PC-9 (cell line): Measurements from ENCODE around the gene CNDP1. TPM values are rescaled to one million over a fixed set of nuclear protein-coding genes. Genes with fewer than 3 reads are reported as not detected.

Experiments
- BruUV-seq: library from RNA; stranded (reverse); fragments of 400-500 nt; replicated peaks from 2 replicates; lab custom pipeline; 2021; lab: Mats Ljungman, UMichigan
- CTCF ChIA-PET: fragments of 300-600 bp; sonication (Branson Sonifier 250); formaldehyde crosslinking; loops from one replicate; lab custom pipeline; 2022; ENCODE audit warnings: antibody characterized with exemption; lab: Charles Lee
- POLR2A ChIA-PET: fragments of 300-600 bp; sonication (Branson Sonifier 250); formaldehyde crosslinking; loops from one replicate; lab custom pipeline; 2022; ENCODE audit warnings: antibody characterized with exemption; ENCODE audit not compliant: unreplicated experiment; lab: Charles Lee
- DNase-seq, 2 experiments: peaks; one replicate each; pipeline versions ENCODE4 v3.0.0 to v3.0.0-alpha.2; 2015 to 2022; ENCODE audit warnings: mixed read lengths in 1 of 2
- H2AFZ ChIP-seq: fragments of 200-600 bp; sonication (generic); 2 replicates; pipeline ENCODE4 v1.8.1; 2017; ENCODE audit warnings: antibody characterized with exemption
- H3F3A ChIP-seq: fragments of 200-600 bp; sonication (generic); 2 replicates; pipeline ENCODE4 v1.8.1; 2017; ENCODE audit warnings: antibody characterized with exemption, mild to moderate bottlenecking, low read depth; ENCODE audit not compliant: insufficient read depth
- H3K27ac ChIP-seq: fragments of 200-600 bp; sonication (generic); 2 replicates; pipeline ENCODE4 v1.6.1; 2016; ENCODE audit warnings: mixed run types
- H3K27me3 ChIP-seq: fragments of 200-600 bp; sonication (generic); 2 replicates; pipeline ENCODE4 v1.6.1; 2016; ENCODE audit warnings: low read depth, mixed run types; ENCODE audit not compliant: insufficient read depth
- H3K36me3 ChIP-seq: fragments of 200-600 bp; sonication (generic); 2 replicates; pipeline ENCODE4 v1.6.1; 2016; ENCODE audit warnings: low read depth, mixed run types
- H3K4me1 ChIP-seq: fragments of 200-600 bp; sonication (generic); replicated peaks from 2 replicates; pipeline ENCODE4 v1.6.1; 2016; ENCODE audit warnings: mixed run types; ENCODE audit not compliant: insufficient read depth
- H3K4me2 ChIP-seq: fragments of 200-600 bp; sonication (generic); 2 replicates; pipeline ENCODE4 v1.6.1; 2017; ENCODE audit warnings: mixed run types
- H3K4me3 ChIP-seq: fragments of 200-600 bp; sonication (generic); 2 replicates; pipeline ENCODE4 v1.6.1; 2016; ENCODE audit warnings: mixed run types
- H3K79me2 ChIP-seq: fragments of 200-600 bp; sonication (generic); 2 replicates; pipeline ENCODE4 v1.6.1; 2017; ENCODE audit warnings: low read depth, mixed run types
- H3K9me2 ChIP-seq: fragments of 200-600 bp; sonication (generic); 2 replicates; pipeline ENCODE4 v1.8.1; 2017; ENCODE audit warnings: mild to moderate bottlenecking; ENCODE audit not compliant: insufficient read depth
- H3K9me3 ChIP-seq: fragments of 200-600 bp; sonication (generic); 2 replicates; pipeline ENCODE4 v1.8.1; 2016; ENCODE audit warnings: low read depth; ENCODE audit not compliant: insufficient read depth
- H4K20me1 ChIP-seq: fragments of 200-600 bp; sonication (generic); 2 replicates; pipeline ENCODE4 v1.8.1; 2017; ENCODE audit not compliant: insufficient read depth
- EZH2 ChIP-seq: fragments of 200-600 bp; sonication (generic); IDR thresholded peaks from 2 replicates; pipeline ENCODE4 v1.8.0; 2017; ENCODE audit warnings: antibody characterized with exemption, low read depth
- intact Hi-C: fragments of 100-400 bp; cut with micrococcal nuclease; formaldehyde crosslinking; loops from one replicate; pipeline ENCODE4 v1.10.0; 2022; ENCODE audit not compliant: unreplicated experiment
- total RNA-seq: library from RNA; stranded (reverse); gene quantifications from 2 replicates; pipeline ENCODE4 v1.2.3, GENCODE V29; 2021
- TF ChIP-seq, protein P1 (sequence below): fragments of 200-600 bp; sonication (generic); conservative IDR thresholded peaks from 2 replicates; pipeline ENCODE4 v1.6.1; 2017; ENCODE audit warnings: mixed run types, antibody characterized with exemption, mild to moderate bottlenecking, moderate library complexity

The CNDP1 gene
- total RNA-seq, 1 experiment from 2014 or later, result not detected

DNA sequence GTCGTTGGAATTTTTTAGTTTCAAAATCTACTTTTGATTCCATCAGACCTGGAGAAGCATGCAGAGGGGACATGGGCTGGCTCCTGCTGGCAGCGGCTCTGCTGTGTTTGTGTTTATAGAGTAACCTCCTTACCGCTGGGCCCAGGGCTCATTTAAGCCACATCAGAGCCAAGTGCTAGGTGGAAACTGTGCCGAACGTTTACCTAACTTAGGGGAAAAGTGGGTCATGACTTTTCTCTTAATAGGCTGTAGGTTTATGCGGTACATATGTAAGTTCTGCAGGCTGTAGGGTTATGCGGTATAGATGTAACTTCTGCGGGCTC is 20.5 kb upstream of the CNDP1 start:
- ChIA-PET CTCF (no interaction called here), POLR2A (no interaction called here)
- Histone ChIP-seq H3F3A (no peaks in the 10 kb centered on the region), H3K27me3 (no peaks in the 10 kb centered on the region), H3K36me3 (0 out of 2 replicates have a peak, but pooled peaks cover 15% of the 10 kb centered on the region), H3K9me2 (no peaks in the 10 kb centered on the region), H2AFZ (no peak overlapping the region), H3K79me2 (no peaks in the 10 kb centered on the region), H4K20me1 (no peaks in the 10 kb centered on the region; the same call in 1 of the 2 replicates), H3K4me3 (no peak overlapping the region), H3K4me2 (no peak overlapping the region), H3K9me3 (no peaks in the 10 kb centered on the region), H3K4me1 (no peaks in the 10 kb centered on the region), H3K27ac (no peak overlapping the region)
- intact Hi-C loops, result no loop called here
- no peak for DNase-seq
- TF ChIP-seq EZH2, result no peak
- TF ChIP-seq, protein P1, sequence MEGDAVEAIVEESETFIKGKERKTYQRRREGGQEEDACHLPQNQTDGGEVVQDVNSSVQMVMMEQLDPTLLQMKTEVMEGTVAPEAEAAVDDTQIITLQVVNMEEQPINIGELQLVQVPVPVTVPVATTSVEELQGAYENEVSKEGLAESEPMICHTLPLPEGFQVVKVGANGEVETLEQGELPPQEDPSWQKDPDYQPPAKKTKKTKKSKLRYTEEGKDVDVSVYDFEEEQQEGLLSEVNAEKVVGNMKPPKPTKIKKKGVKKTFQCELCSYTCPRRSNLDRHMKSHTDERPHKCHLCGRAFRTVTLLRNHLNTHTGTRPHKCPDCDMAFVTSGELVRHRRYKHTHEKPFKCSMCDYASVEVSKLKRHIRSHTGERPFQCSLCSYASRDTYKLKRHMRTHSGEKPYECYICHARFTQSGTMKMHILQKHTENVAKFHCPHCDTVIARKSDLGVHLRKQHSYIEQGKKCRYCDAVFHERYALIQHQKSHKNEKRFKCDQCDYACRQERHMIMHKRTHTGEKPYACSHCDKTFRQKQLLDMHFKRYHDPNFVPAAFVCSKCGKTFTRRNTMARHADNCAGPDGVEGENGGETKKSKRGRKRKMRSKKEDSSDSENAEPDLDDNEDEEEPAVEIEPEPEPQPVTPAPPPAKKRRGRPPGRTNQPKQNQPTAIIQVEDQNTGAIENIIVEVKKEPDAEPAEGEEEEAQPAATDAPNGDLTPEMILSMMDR, result no peak
- no TSS peak for BruUV-seq

DNA sequence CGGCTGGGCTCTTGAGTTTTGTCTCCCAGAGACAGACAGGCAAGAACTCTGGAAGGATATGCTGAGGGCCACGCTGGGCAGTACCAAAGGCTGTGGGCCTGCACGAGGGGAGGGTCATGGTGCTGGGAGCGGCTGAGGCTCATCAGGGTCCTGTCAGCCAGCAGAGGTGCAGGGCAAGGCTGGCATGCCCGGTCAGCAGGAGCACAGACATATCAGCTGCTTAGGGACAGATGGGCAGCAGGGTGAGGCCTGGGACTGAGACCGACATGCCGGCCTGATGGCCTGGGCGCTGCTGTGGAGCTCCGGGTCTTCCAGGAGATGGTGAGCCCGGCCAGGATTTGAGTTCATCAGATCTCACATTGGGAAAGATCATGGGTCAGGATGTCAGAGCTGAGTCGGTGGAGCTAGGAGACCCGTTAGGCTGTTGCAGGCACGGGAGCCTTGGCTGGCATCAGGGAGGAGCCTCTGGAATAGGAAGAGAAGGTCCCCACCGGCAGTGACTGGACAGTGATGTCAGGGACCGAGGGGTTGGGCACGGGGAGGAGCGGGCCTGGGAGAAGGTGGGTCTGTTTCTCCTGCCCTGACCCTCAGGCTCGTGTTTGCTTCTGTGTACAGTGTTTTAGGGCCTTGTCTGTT is 19.3 kb upstream of the CNDP1 start:
- H3K36me3 ChIP-seq, result 0 out of 2 replicates have a peak, but pooled peaks cover 8% of the 10 kb centered on the region
- H3K4me2 ChIP-seq, result no peak overlapping the region
- no peaks in the 10 kb centered on the region for H3F3A ChIP-seq
- no peaks in the 10 kb centered on the region; the same call in 1 of the 2 replicates for H4K20me1 ChIP-seq
- no peaks in the 10 kb centered on the region for H3K9me2 ChIP-seq
- no TSS peak for BruUV-seq
- H3K4me1 ChIP-seq, result no peaks in the 10 kb centered on the region
- no peak overlapping the region for H3K27ac ChIP-seq
- no peaks in the 10 kb centered on the region for H3K27me3 ChIP-seq
- H3K4me3 ChIP-seq, result no peak overlapping the region
- CTCF ChIA-PET, result no interaction called here
- TF ChIP-seq EZH2, result no peak
- TF ChIP-seq, protein P1, result no peak
- no peaks in the 10 kb centered on the region for H3K9me3 ChIP-seq
- DNase-seq, result no peak
- H3K79me2 ChIP-seq, result no peaks in the 10 kb centered on the region
- intact Hi-C loops, result no loop called here
- H2AFZ ChIP-seq, result no peak overlapping the region
- POLR2A ChIA-PET, result no interaction called here

DNA sequence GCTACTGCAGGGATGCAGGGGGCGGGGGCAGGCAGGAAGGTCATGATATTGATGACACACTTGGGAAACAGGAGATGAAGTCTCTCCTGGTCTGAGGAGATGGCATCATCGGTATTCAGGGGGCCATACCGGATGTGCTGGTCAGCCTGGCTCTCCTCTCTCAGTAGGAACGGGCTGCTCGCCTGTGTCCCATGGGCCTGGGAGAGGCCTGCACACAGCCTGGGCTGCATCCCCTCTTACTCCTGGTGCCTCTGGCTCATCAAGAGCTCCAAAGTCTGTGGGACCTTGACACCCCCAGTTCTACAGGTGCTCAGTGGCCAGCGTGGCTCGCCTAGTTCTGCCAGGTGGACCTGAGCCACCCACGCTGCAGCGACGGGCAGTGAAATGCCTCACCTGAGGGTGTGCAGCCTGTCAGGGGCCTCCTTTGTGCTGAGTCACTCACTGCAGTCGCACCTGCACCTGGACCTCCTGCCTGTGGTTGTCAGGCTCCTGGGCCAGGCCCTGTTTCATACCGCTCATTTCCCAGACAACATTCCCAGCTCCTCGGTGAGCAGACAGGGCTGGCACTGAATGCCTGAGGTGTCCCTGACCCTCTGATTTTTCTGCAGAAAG is 18.6 kb upstream of the CNDP1 start:
- no peak for TF ChIP-seq EZH2
- TF ChIP-seq, protein P1, result no peak
- no peaks in the 10 kb centered on the region for H3K9me3 ChIP-seq
- H3K79me2 ChIP-seq, result no peaks in the 10 kb centered on the region
- no peaks in the 10 kb centered on the region for H3K27me3 ChIP-seq
- 0 out of 2 replicates have a peak, but pooled peaks cover 8% of the 10 kb centered on the region for H3K36me3 ChIP-seq
- H3K4me3 ChIP-seq, result no peak overlapping the region
- no peak overlapping the region for H3K27ac ChIP-seq
- no peaks in the 10 kb centered on the region; the same call in 1 of the 2 replicates for H4K20me1 ChIP-seq
- CTCF ChIA-PET, result no interaction called here
- H3F3A ChIP-seq, result no peaks in the 10 kb centered on the region
- intact Hi-C loops, result no loop called here
- no peak overlapping the region for H3K4me2 ChIP-seq
- no peaks in the 10 kb centered on the region for H3K4me1 ChIP-seq
- H3K9me2 ChIP-seq, result no peaks in the 10 kb centered on the region
- BruUV-seq, result no TSS peak
- H2AFZ ChIP-seq, result no peak overlapping the region
- POLR2A ChIA-PET, result no interaction called here
- DNase-seq, result no peak
